ENCODE results near the gene CHP2. TPM values are rescaled to one million over a fixed set of nuclear protein-coding genes. Genes with fewer than 3 reads are reported as not detected.

CHP2 gene
- total RNA-seq, 1 donor from 2014 or later: 2.5 TPM

DNA sequence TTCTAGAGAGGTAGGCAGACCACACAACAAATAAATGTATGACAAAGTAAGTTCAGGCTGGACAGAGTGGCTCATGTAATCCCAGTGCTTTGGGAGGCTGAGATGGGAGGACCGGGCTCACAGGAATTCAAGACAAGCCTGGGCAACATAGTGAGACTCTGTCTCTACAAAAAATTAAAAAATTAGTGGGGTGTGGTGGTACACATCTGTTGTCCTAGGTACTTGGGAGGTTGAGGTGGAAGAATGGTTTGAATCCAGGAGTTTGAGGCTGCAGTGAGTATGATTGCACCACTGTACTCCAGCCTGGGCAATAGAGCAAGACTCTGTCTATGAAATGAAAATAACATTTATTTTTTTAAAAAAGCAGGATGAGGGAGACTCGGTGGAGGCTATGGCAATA, 18.5 kb downstream of the CHP2 start:
- no peaks in the 10 kb centered on the region for H3K27me3 ChIP-seq
- H3K4me1 ChIP-seq: no peaks in the 10 kb centered on the region
- no peaks in the 10 kb centered on the region for H3K9me3 ChIP-seq
- no peak for DNase-seq (ENCODE audit: extremely low spot score in 2 of 2)
- TF ChIP-seq, protein P1, sequence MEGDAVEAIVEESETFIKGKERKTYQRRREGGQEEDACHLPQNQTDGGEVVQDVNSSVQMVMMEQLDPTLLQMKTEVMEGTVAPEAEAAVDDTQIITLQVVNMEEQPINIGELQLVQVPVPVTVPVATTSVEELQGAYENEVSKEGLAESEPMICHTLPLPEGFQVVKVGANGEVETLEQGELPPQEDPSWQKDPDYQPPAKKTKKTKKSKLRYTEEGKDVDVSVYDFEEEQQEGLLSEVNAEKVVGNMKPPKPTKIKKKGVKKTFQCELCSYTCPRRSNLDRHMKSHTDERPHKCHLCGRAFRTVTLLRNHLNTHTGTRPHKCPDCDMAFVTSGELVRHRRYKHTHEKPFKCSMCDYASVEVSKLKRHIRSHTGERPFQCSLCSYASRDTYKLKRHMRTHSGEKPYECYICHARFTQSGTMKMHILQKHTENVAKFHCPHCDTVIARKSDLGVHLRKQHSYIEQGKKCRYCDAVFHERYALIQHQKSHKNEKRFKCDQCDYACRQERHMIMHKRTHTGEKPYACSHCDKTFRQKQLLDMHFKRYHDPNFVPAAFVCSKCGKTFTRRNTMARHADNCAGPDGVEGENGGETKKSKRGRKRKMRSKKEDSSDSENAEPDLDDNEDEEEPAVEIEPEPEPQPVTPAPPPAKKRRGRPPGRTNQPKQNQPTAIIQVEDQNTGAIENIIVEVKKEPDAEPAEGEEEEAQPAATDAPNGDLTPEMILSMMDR (IDR thresholded peaks at IDR 0.05): no peak
- TF ChIP-seq POLR2A (IDR thresholded peaks at IDR 0.05) (no peak), POLR2AphosphoS5 (IDR thresholded peaks at IDR 0.05; ENCODE audit: insufficient read depth in 1 of 2, low read depth in 1 of 2) (no peak)
- H3K36me3 ChIP-seq: no peaks in the 10 kb centered on the region
- H3K4me3 ChIP-seq: no peak overlapping the region
- intact Hi-C loops (cut with DNase I): no loop called here
- H3K27ac ChIP-seq: no peak overlapping the region

DNA sequence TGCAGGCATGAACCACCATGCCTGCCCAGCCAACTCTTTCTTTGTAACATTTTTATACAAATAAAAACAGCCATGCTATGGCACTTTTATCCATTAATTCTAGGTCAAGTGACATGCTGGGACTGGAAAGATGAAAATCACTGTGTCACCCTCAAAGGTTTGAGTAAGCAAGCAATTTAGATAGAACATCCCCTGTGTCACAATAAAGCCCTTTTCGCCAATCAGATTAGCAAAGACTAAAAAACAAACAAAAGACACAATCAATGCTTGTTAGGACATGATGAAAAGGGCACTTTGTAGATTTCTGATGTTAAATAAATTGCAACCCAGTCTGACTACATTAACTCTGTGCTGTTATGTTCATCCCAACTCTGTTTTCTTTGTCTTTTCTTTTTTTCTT, 26.4 kb downstream of the CHP2 start:
- TF ChIP-seq POLR2AphosphoS5 (IDR thresholded peaks at IDR 0.05; ENCODE audit: insufficient read depth in 1 of 2, low read depth in 1 of 2) (peak in 1 of 2 donors; percentile 46), POLR2A (IDR thresholded peaks at IDR 0.05) (no peak)
- TF ChIP-seq, protein P1 (IDR thresholded peaks at IDR 0.05): no peak
- Histone ChIP-seq H3K4me1 (peaks cover 9% of the 10 kb centered on the region), H3K27ac (no peak overlapping the region), H3K9me3 (no peaks in the 10 kb centered on the region), H3K4me3 (no peak overlapping the region), H3K36me3 (no peaks in the 10 kb centered on the region), H3K27me3 (no peaks in the 10 kb centered on the region)
- intact Hi-C loops (cut with DNase I): no loop called here
- no peak for DNase-seq (ENCODE audit: extremely low spot score in 2 of 2)

DNA sequence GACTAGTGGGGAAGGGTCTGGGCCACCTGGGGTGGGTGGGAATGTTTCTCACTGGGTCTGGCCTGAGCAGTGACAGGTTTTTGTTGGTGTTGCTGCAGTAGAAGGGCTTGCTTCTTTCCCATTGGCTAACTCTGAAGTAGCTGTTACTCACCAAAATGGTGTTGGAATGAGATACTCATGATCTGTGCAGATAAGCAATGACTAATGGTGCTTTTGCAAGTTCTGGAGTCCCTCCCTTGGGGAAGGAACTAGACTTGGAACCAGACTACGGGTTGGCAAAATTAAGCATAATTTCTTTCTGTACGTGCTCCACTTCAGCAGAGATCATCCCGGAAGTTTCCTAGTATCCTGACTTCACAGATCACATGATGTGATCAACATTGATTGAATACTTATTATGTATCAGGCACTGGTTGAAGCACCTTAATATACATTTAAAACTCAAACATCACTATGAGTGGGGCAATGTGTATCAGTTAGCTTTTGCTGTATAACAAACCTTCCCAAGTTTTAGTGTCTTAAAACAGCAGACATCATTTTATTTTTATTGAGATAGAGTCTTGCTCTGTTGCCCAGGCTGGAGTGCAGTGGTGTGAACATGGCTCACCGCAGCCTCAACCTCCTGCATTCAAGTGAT, 30.1 kb downstream of the CHP2 start:
- Histone ChIP-seq H3K27me3 (no peaks in the 10 kb centered on the region), H3K36me3 (no peaks in the 10 kb centered on the region), H3K27ac (no peak overlapping the region), H3K9me3 (no peaks in the 10 kb centered on the region), H3K4me3 (no peak overlapping the region), H3K4me1 (peaks cover 9% of the 10 kb centered on the region)
- TF ChIP-seq, protein P1 (IDR thresholded peaks at IDR 0.05): no peak
- TF ChIP-seq POLR2AphosphoS5 (IDR thresholded peaks at IDR 0.05; ENCODE audit: insufficient read depth in 1 of 2, low read depth in 1 of 2): peak in 1 of 2 donors; percentile 52
- no peak for DNase-seq (ENCODE audit: extremely low spot score in 2 of 2)
- intact Hi-C loops (cut with DNase I): no loop called here

DNA sequence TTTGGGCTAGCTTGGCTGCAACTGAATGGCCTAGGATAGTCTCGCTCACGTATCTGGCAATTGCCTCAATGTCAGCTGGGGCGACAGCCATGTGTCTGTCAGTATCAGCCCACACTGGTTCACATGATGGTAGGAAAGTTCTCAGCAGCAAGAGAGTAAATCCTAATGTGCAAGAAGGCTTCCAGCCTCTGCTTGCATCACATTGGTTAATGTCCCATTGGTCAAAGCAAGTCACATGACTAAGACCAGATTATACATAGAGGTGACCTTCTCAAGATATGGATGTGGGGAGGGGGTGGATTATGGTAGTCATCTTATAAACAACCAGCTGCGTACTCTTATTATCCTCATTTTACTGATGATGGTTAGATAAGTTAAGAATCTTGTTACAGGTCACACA, 31.0 kb downstream of the CHP2 start:
- TF ChIP-seq POLR2AphosphoS5 (IDR thresholded peaks at IDR 0.05; ENCODE audit: insufficient read depth in 1 of 2, low read depth in 1 of 2): no peak
- TF ChIP-seq, protein P1 (IDR thresholded peaks at IDR 0.05): no peak
- TF ChIP-seq POLR2A (IDR thresholded peaks at IDR 0.05): no peak

DNA sequence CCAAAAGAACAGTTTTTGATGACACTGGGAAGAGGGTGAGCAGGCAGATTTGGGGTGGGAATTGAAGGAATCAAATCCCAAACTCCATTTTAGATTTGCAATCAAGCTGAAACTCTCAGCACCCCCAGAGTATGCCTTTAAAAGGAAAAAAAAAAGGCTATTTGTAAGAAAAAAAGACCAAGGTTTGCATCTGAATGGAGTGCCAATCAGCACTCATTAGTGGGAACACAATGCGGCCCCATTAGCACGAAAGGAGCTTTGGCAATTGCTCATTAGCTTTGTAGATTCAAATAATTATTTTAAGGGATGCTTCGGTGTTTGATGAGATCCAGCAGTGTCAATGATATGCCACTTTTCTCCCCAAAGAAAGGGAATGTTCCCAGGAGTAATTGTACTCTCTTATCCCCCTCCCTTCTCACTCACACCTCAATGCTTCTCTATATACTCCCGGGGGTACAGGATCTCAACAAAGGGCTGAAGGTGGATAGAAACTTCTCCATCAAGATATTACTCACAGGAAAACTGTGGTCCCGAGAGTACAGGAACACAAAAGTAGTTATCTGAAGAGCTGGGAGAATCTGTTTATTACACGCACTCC, 32.2 kb downstream of the CHP2 start:
- DNase-seq (ENCODE audit: extremely low spot score in 2 of 2): no peak
- H3K36me3 ChIP-seq: no peaks in the 10 kb centered on the region
- H3K9me3 ChIP-seq: no peaks in the 10 kb centered on the region
- H3K4me1 ChIP-seq: no peaks in the 10 kb centered on the region
- no peak overlapping the region for H3K4me3 ChIP-seq
- intact Hi-C loops (cut with DNase I): no loop called here
- H3K27me3 ChIP-seq: no peaks in the 10 kb centered on the region
- TF ChIP-seq POLR2A (IDR thresholded peaks at IDR 0.05) (no peak), POLR2AphosphoS5 (IDR thresholded peaks at IDR 0.05; ENCODE audit: insufficient read depth in 1 of 2, low read depth in 1 of 2) (no peak)
- TF ChIP-seq, protein P1 (IDR thresholded peaks at IDR 0.05): no peak
- no peak overlapping the region for H3K27ac ChIP-seq

More for the DNA sequence above, 31.0 kb downstream of the CHP2 start:
- Histone ChIP-seq H3K27ac (no peak overlapping the region), H3K27me3 (no peaks in the 10 kb centered on the region), H3K36me3 (no peaks in the 10 kb centered on the region), H3K9me3 (no peaks in the 10 kb centered on the region), H3K4me3 (no peak overlapping the region), H3K4me1 (peaks cover under 1% of the 10 kb centered on the region)
- DNase-seq (ENCODE audit: extremely low spot score in 2 of 2): no peak
- intact Hi-C loops (cut with DNase I): no loop called here
